HG02870 (cell line): Measurements from ENCODE around the gene CREBRF.
"Not testable (repeated sequence)": the region's sequence is repeated elsewhere in the genome, so short reads cannot be mapped to it uniquely, and the experiment has no call there.

Source experiments
- ATAC-seq: cut with Tn5 transposase; IDR thresholded peaks from one replicate; pipeline ENCODE4 v1.9.1; 2021; ENCODE audit warnings: mild to moderate bottlenecking, moderate library complexity; ENCODE audit not compliant: unreplicated experiment

Gene CREBRF

GRCh38 chr5:173055983-173056782 is at the start of gene CREBRF:
TSS of gene CREBRF (plus strand) at chr5:173056352. CDS start at chr5:173080776, 24,424 bp downstream.
- ATAC-seq, result peak; percentile 63

GRCh38 chr5:173010021-173010420 is 46.1 kb upstream of the CREBRF start:
- peak; percentile 63 for ATAC-seq

GRCh38 chr5:173010547-173011464 is 45.3 kb upstream of the CREBRF start:
- peak; percentile 26 for ATAC-seq

GRCh38 chr5:173011566-173011965 is 44.6 kb upstream of the CREBRF start:
- no peak for ATAC-seq

GRCh38 chr5:173012882-173013281 is 43.3 kb upstream of the CREBRF start:
- ATAC-seq, result no peak

GRCh38 chr5:173014671-173015070 is 41.5 kb upstream of the CREBRF start:
- no peak for ATAC-seq

GRCh38 chr5:173015192-173015591 is 41.0 kb upstream of the CREBRF start:
- ATAC-seq, result no peak

- ATAC-seq, result no peak
Measured at GRCh38 chr5:173015598-173016455, 40.3 kb upstream of the CREBRF start.

- ATAC-seq, result no peak
Measured at GRCh38 chr5:173016598-173017046, 39.5 kb upstream of the CREBRF start.

- ATAC-seq, result not testable (repeated sequence)
Measured at GRCh38 chr5:173017087-173017486, 39.1 kb upstream of the CREBRF start.

- no peak for ATAC-seq
Measured at GRCh38 chr5:173018358-173018757, 37.8 kb upstream of the CREBRF start.

GRCh38 chr5:173020154-173020581 is 36.0 kb upstream of the CREBRF start:
- ATAC-seq, result no peak

- ATAC-seq, result no peak
Measured at GRCh38 chr5:173020643-173021042, 35.5 kb upstream of the CREBRF start.

- ATAC-seq, result no peak
Measured at GRCh38 chr5:173025651-173026050, 30.5 kb upstream of the CREBRF start.

GRCh38 chr5:173027905-173028304 is 28.2 kb upstream of the CREBRF start:
- ATAC-seq, result no peak

GRCh38 chr5:173028811-173029327 is 27.3 kb upstream of the CREBRF start:
- ATAC-seq, result no peak

GRCh38 chr5:173029499-173029921 is 26.6 kb upstream of the CREBRF start:
- no peak for ATAC-seq

- ATAC-seq, result not testable (repeated sequence)
Measured at GRCh38 chr5:173032096-173032495, 24.1 kb upstream of the CREBRF start.

- no peak for ATAC-seq
Measured at GRCh38 chr5:173032730-173033129, 23.4 kb upstream of the CREBRF start.

GRCh38 chr5:173033923-173034322 is 22.2 kb upstream of the CREBRF start:
- ATAC-seq, result no peak
